HCT116 (cell line): ENCODE results near the gene DBX1. TPM values are rescaled to one million over a fixed set of nuclear protein-coding genes. Genes with fewer than 3 reads are reported as not detected.

Experiments used
- ATAC-seq: fragments of 200-7000 bp; cut with Tn5 transposase; 2 replicates; pipeline ENCODE4 v1.9.1; 2020; ENCODE audit warnings: mild to moderate bottlenecking, moderate library complexity
- BruUV-seq: library from RNA; stranded (reverse); fragments of 400-500 nt; replicated peaks from 2 replicates; lab custom pipeline; 2021; lab: Mats Ljungman, UMichigan
- CTCF ChIA-PET: fragments of 300-600 bp; sonication (Branson Sonifier 250); formaldehyde crosslinking; loops from one replicate; lab custom pipeline; 2021; ENCODE audit warnings: antibody characterized with exemption; lab: Charles Lee
- POLR2A ChIA-PET: fragments of 300-600, 350-600 bp; sonication (Branson Sonifier 250); formaldehyde crosslinking; loops from one replicate; lab custom pipeline; 2021; ENCODE audit warnings: antibody characterized with exemption; lab: Charles Lee
- RAD21 ChIA-PET, 2 experiments: fragments of 300-600 bp; sonication (Branson Sonifier 250); formaldehyde crosslinking; loops; one replicate each; lab custom pipeline; 2023; ENCODE audit warnings: low total read pairs in 2 of 2; ENCODE audit not compliant: uncharacterized antibody in 2 of 2, unreplicated experiment in 2 of 2, low non-redundant PET in 1 of 2; lab: Charles Lee
- DNase-seq: peaks from one replicate; pipeline ENCODE4 v3.0.0-alpha.2; 2010; ENCODE audit warnings: low read depth, low spot score
- H2AFZ ChIP-seq: fragments of 200-600 bp; shearing (Covaris generic), sonication (generic); 2 replicates; pipeline ENCODE4 v1.6.1; 2017; ENCODE audit warnings: low read depth, mixed run types, mixed read lengths, antibody characterized with exemption, low read length; ENCODE audit not compliant: poor library complexity, severe bottlenecking
- H3K27ac ChIP-seq: 2 replicates; pipeline ENCODE4 v1.5.1; 2012; ENCODE audit warnings: low read depth, low read length
- H3K27me3 ChIP-seq: fragments of 200-600 bp; sonication (generic); 2 replicates; pipeline ENCODE4 v1.6.1; 2016; ENCODE audit warnings: mixed run types, low read length, mixed read lengths; ENCODE audit not compliant: insufficient read depth
- H3K36me3 ChIP-seq, 2 experiments: fragments of 200-500 bp in 1 of 2; fragments of 200-600 bp in 1 of 2; sonication (Bioruptor generic) in 1 of 2; sonication (generic) in 1 of 2; 2 replicates each; pipeline versions ENCODE4 v1.5.1 to v1.6.1; 2014 to 2016; ENCODE audit warnings: low read length in 2 of 2, inconsistent platforms in 1 of 2, mixed read lengths in 1 of 2, mixed run types in 1 of 2; ENCODE audit not compliant: insufficient read depth in 2 of 2, control insufficient read depth in 1 of 2
- H3K4me1 ChIP-seq, 2 experiments: fragments of 200-600 bp in 1 of 2; sonication (generic) in 1 of 2; 2 replicates each; pipeline versions ENCODE4 v1.5.1 to v1.6.1; 2012 to 2017; ENCODE audit warnings: low read length in 2 of 2, inconsistent platforms in 1 of 2, mild to moderate bottlenecking in 1 of 2, mixed read lengths in 1 of 2, mixed run types in 1 of 2, moderate library complexity in 1 of 2; ENCODE audit not compliant: insufficient read depth in 2 of 2, control insufficient read depth in 1 of 2
- H3K4me2 ChIP-seq: fragments of 200-600 bp; sonication (generic); 2 replicates; pipeline ENCODE4 v1.6.1; 2017; ENCODE audit warnings: mixed run types, low read length, mixed read lengths
- H3K4me3 ChIP-seq, 2 experiments: fragments of 200-600 bp in 1 of 2; sonication (generic) in 1 of 2; replicated peaks in 1 of 2; 2 replicates each; pipeline ENCODE4 v1.5.1; 2011 to 2016; ENCODE audit warnings: low read length in 2 of 2, control low read depth in 1 of 2, low read depth in 1 of 2, mild to moderate bottlenecking in 1 of 2, mixed read lengths in 1 of 2, mixed run types in 1 of 2
- H3K79me2 ChIP-seq: fragments of 200-600 bp; sonication (generic); 2 replicates; pipeline ENCODE4 v1.6.1; 2017; ENCODE audit warnings: mild to moderate bottlenecking, mixed run types, low read length, moderate library complexity, mixed read lengths; ENCODE audit not compliant: insufficient read depth
- H3K9ac ChIP-seq: fragments of 200-600 bp; sonication (generic); 2 replicates; pipeline ENCODE4 v1.6.1; 2016; ENCODE audit warnings: low read length, mixed read lengths
- H3K9me2 ChIP-seq: fragments of 200-600 bp; sonication (generic), shearing (Covaris generic); 2 replicates; pipeline ENCODE4 v1.6.1; 2017; ENCODE audit warnings: mixed run types, mild to moderate bottlenecking, moderate library complexity; ENCODE audit not compliant: insufficient read depth
- H3K9me3 ChIP-seq, 2 experiments: fragments of 200-500 bp in 1 of 2; fragments of 200-600 bp in 1 of 2; sonication (Bioruptor generic) in 1 of 2; sonication (generic) in 1 of 2; 2 replicates each; pipeline ENCODE4 v1.6.1; 2014 to 2017; ENCODE audit warnings: low read length in 2 of 2, mixed read lengths in 2 of 2, inconsistent platforms in 1 of 2, low read depth in 1 of 2, mild to moderate bottlenecking in 1 of 2, mixed run types in 1 of 2, moderate library complexity in 1 of 2; ENCODE audit not compliant: control insufficient read depth in 1 of 2, insufficient read depth in 1 of 2
- H4K20me1 ChIP-seq: fragments of 200-600 bp; sonication (generic), shearing (Covaris generic); 2 replicates; pipeline ENCODE4 v1.6.1; 2017; ENCODE audit warnings: mixed run types, mild to moderate bottlenecking, moderate library complexity; ENCODE audit not compliant: insufficient read depth
- ATF3 ChIP-seq: IDR thresholded peaks from 2 replicates; pipeline ENCODE4 v1.6.1; 2012
- CBX3 ChIP-seq: IDR thresholded peaks from 2 replicates; pipeline ENCODE4 v1.6.1; 2012; ENCODE audit warnings: low read depth
- CEBPB ChIP-seq: IDR thresholded peaks from 2 replicates; pipeline ENCODE4 v1.6.1; 2012; ENCODE audit warnings: low read depth
- EGR1 ChIP-seq: IDR thresholded peaks from 2 replicates; pipeline ENCODE4 v1.6.1; 2012; ENCODE audit warnings: low read depth
- ELF1 ChIP-seq: IDR thresholded peaks from 2 replicates; pipeline ENCODE4 v1.6.1; 2012; ENCODE audit warnings: low read depth, borderline replicate concordance
- EZH2 ChIP-seq: fragments of 200-600 bp; sonication (generic); IDR thresholded peaks from 2 replicates; pipeline ENCODE4 v1.6.1; 2017; ENCODE audit warnings: antibody characterized with exemption, mixed run types
- EZH2phosphoT487 ChIP-seq: fragments of 200-600 bp; IDR thresholded peaks from 2 replicates; pipeline ENCODE4 v1.6.1; 2018; ENCODE audit warnings: antibody characterized with exemption, borderline replicate concordance
- FOSL1 ChIP-seq: IDR thresholded peaks from 2 replicates; pipeline ENCODE4 v1.6.1; 2012; ENCODE audit warnings: low read depth
- JUND ChIP-seq: IDR thresholded peaks from 2 replicates; pipeline ENCODE4 v1.6.1; 2012
- POLR2AphosphoS5 ChIP-seq: IDR thresholded peaks from 2 replicates; pipeline ENCODE4 v1.6.1; 2011; ENCODE audit warnings: mild to moderate bottlenecking, low read depth, low read length, moderate library complexity
- YY1 ChIP-seq: IDR thresholded peaks from 2 replicates; pipeline ENCODE4 v1.6.1; 2011; ENCODE audit warnings: low read length, low read depth, moderate library complexity, mild to moderate bottlenecking; ENCODE audit not compliant: insufficient replicate concordance; ENCODE audit errors: extremely low read depth
- ZNF274 ChIP-seq: fragments of 200-500 bp; sonication (Bioruptor generic); IDR thresholded peaks from 2 replicates; pipeline ENCODE4 v1.6.1; 2014; ENCODE audit warnings: mild to moderate bottlenecking, low read depth, low read length, inconsistent platforms
- intact Hi-C: fragments of 100-400 bp; cut with micrococcal nuclease; formaldehyde crosslinking; loops from 2 replicates; pipeline ENCODE4 v1.10.0; 2022
- total RNA-seq: library from RNA; stranded (reverse); gene quantifications from one replicate; pipeline ENCODE4 v1.2.1, GENCODE V29; 2021; ENCODE audit not compliant: unreplicated experiment

Gene DBX1
- total RNA-seq, 1 experiment from 2014 or later: not detected

- Histone ChIP-seq H3K27me3 (no peaks in the 10 kb centered on the region), H3K4me3 (no peak overlapping the region), H3K9me3 (no peaks in the 10 kb centered on the region), H3K4me1 (no peaks in the 10 kb centered on the region), H3K36me3 (no peaks in the 10 kb centered on the region), H3K27ac (no peak overlapping the region), H3K9me2 (no peaks in the 10 kb centered on the region), H4K20me1 (no peaks in the 10 kb centered on the region), H3K4me2 (no peak overlapping the region), H2AFZ (no peak overlapping the region), H3K79me2 (no peaks in the 10 kb centered on the region), H3K9ac (no peak overlapping the region)
- intact Hi-C loops: no loop called here
- ChIA-PET RAD21 (no interaction called here), POLR2A (no interaction called here), CTCF (no interaction called here)
- TF ChIP-seq ZNF274 (no peak), ATF3 (no peak), JUND (no peak), CEBPB (no peak), YY1 (no peak), EGR1 (no peak), CBX3 (no peak), FOSL1 (no peak), POLR2AphosphoS5 (no peak), EZH2 (no peak), EZH2phosphoT487 (no peak), ELF1 (no peak)
- no peak for DNase-seq
- ATAC-seq: no peak
- no TSS peak for BruUV-seq
These were observed 2.8 kb upstream of the DBX1 start for GRCh38 chr11:20162824-20163782.
